Amniotic epithelial cell (primary cell): ENCODE results near the gene SLC51A.
"Not testable (repeated sequence)": the region's sequence is repeated elsewhere in the genome, so short reads cannot be mapped to it uniquely, and the experiment has no call there.

Experiments
- DNase-seq: peaks from one replicate; pipeline ENCODE4 v3.0.0-alpha.2; 2010; ENCODE audit warnings: low read depth

The SLC51A gene

GRCh38 chr3:196240424-196240823 lies 24.1 kb downstream of the SLC51A start:
- peak; percentile 23 for DNase-seq

- no peak for DNase-seq
These were observed 25.4 kb downstream of the SLC51A start for GRCh38 chr3:196241704-196242103.

GRCh38 chr3:196244166-196244565 lies 27.8 kb downstream of the SLC51A start:
- DNase-seq: not testable (repeated sequence)

GRCh38 chr3:196246612-196247308 lies 30.4 kb downstream of the SLC51A start:
- peak; percentile 94 for DNase-seq

GRCh38 chr3:196251918-196252317 lies 35.6 kb downstream of the SLC51A start:
- DNase-seq: no peak

- DNase-seq: peak; percentile 21
These were observed 38.3 kb downstream of the SLC51A start for GRCh38 chr3:196254376-196255283.

GRCh38 chr3:196255776-196256175 lies 39.4 kb downstream of the SLC51A start:
- no peak for DNase-seq

- no peak for DNase-seq
These were observed 44.5 kb downstream of the SLC51A start for GRCh38 chr3:196260784-196261183.

- DNase-seq: no peak
These were observed 47.5 kb downstream of the SLC51A start for GRCh38 chr3:196263819-196264218.

- DNase-seq: peak; percentile 81
These were observed 52.2 kb downstream of the SLC51A start for GRCh38 chr3:196268284-196269163.

- no peak for DNase-seq
These were observed 54.2 kb downstream of the SLC51A start for GRCh38 chr3:196270499-196270898.

GRCh38 chr3:196272826-196273225 lies 56.5 kb downstream of the SLC51A start:
- DNase-seq: no peak

GRCh38 chr3:196273655-196274054 lies 57.3 kb downstream of the SLC51A start:
- DNase-seq: no peak

GRCh38 chr3:196274585-196274984 lies 58.3 kb downstream of the SLC51A start:
- peak; percentile 18 for DNase-seq

- DNase-seq: peak; percentile 74
These were observed 58.8 kb downstream of the SLC51A start for GRCh38 chr3:196275126-196275525.

- DNase-seq: no peak
These were observed 64.5 kb downstream of the SLC51A start for GRCh38 chr3:196280689-196281440.

GRCh38 chr3:196281962-196282361 lies 65.6 kb downstream of the SLC51A start:
- no peak for DNase-seq
